Erythroblast (primary cell): ENCODE results near the gene NSD2.

Source experiments
- GATA1 ChIP-seq: IDR thresholded peaks from 2 replicates; pipeline ENCODE4 v1.6.1; 2011; ENCODE audit warnings: low read depth, mild to moderate bottlenecking, control low read depth, low read length, moderate library complexity
- POLR2A ChIP-seq: IDR thresholded peaks from 2 replicates; pipeline ENCODE4 v1.6.1; 2011; ENCODE audit warnings: mild to moderate bottlenecking, low read length

DNA sequence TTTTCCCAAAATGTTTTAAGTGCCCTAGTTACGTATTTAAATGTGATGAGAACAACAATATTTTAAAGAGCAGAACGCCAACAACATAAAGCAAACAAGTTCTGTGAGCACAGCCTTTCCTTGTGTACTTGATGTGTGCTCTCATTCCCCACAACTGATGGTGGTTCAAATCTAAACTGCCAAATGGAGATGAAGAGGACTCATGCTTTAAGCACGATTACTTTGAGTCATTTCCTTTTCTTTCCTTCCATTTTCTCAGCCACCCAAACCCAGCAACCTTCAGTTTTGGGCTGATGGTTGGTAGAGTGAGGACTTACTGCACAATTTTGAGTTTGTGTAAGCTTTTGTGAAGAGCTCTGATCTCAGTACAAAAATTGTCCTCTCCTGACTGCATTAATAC is 1.7 kb downstream of the NSD2 start:
- TF ChIP-seq POLR2A = no peak
- TF ChIP-seq GATA1 = no peak
